Neuron (in vitro differentiated cells): ENCODE results near the gene CTRB1.

Source experiments
- H2AFZ ChIP-seq: one replicate; pipeline ENCODE4 v1.6.1; 2013; ENCODE audit warnings: low read depth, mild to moderate bottlenecking, inconsistent platforms, low read length, moderate library complexity
- H3K27me3 ChIP-seq: one replicate; pipeline ENCODE4 v1.6.1; 2013; ENCODE audit warnings: low read length; ENCODE audit not compliant: insufficient read depth
- H3K36me3 ChIP-seq: one replicate; pipeline ENCODE4 v1.6.1; 2013; ENCODE audit warnings: low read length; ENCODE audit not compliant: insufficient read depth
- H3K4me1 ChIP-seq: one replicate; pipeline ENCODE4 v1.6.1; 2013; ENCODE audit warnings: low read length; ENCODE audit not compliant: insufficient read depth
- H3K4me3 ChIP-seq: 2 replicates; pipeline ENCODE4 v1.5.1; 2013; ENCODE audit warnings: mild to moderate bottlenecking, low read length, moderate library complexity
- H3K9me3 ChIP-seq: one replicate; pipeline ENCODE4 v1.6.1; 2013; ENCODE audit warnings: low read length

The CTRB1 gene

DNA sequence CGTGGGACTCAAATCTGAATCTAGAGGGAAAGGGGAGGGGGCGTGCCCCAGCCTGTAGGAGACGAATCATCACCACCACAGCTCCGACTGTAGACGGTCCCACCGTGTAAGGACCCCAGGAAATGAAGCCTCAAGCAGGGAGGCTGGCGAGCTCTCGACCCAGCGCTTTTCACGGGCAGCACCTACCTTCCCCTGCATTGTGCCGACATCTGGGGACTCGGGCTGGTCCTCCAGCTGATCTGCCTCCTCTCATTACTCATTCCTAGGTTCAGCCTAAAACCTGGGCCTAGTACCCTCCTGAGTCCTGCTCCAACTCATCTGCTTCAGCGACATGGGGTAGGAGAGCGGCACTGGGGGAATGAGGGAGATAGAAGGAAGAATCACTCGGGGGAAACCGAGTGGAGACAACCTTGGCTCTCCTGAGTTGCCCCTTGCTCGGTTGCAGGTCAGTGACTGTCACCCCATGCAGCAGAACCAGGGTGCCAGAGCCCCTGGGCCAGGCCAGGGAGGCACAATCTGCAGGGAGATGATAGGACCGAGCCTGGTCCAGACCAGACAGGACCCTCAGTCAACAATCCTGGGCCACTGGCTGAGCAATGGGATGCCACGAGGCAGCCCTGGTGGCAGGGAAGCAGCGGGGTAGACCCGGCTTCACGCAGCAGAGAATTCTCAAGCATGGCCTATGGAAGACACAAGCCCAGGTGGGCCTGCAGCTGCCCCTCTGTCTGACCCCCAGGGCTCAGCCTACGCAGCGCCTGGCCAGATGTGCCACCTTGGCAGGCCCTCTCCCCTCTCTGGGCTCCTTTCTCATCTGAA, 33.5 kb downstream of the CTRB1 start:
- H3K36me3 ChIP-seq, result no peaks in the 10 kb centered on the region
- H3K27me3 ChIP-seq, result no peaks in the 10 kb centered on the region
- no peak overlapping the region for H2AFZ ChIP-seq
- H3K4me3 ChIP-seq, result peak overlapping the region; percentile 39
- H3K9me3 ChIP-seq, result no peaks in the 10 kb centered on the region
- H3K4me1 ChIP-seq, result peaks cover 73% of the 10 kb centered on the region

DNA sequence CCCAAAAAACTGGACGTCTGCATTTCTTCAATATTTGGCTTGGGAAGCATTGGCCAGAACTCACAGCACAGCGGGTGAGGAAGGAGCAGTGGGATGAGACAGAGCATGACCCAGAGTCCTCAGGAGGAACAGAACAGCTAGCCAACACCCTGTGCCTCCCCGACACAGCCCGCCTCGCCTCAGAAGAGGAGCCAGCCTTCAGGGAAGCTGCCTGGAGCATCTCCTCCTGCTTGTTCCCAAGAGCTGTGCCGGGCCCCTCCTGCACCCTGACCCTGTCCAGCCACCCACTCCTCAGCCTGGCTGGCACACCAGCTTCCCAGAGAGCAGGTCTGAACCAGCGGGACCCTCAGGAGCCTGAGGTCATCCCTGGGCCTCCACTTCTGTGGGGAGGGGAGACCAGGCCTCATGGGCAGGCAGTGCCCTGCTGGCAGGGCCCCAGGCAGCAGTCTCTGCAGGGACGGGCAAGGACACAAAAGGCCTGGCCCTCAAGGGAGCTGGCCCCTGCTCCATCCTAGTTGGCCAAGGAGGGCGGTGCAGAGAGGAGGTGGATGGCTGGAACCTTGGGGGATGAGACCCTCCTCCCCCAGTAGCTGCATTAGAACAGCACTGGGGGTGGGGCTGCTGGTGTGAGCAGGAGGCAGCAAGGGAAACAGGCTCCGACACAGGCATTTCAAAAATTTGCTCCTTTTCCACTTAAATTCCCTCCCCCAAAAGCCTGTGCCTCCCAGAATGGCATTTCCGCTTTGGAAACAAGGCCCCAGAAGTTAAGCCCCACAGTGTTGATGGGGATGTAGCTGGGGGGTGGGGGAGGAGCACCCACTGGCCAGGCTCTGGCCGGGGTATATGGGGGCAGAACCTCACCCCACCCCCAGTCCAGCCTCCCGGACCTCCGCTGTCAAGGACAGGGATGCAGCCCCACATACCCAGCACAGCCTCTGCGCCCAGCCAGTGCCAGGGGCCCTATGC, 34.4 kb downstream of the CTRB1 start:
- Histone ChIP-seq H3K36me3 (no peaks in the 10 kb centered on the region), H3K4me3 (no peak overlapping the region), H2AFZ (no peak overlapping the region)

GRCh38 chr16:75254359-75254837, 35.6 kb downstream of the CTRB1 start:
- H3K9me3 ChIP-seq, result no peaks in the 10 kb centered on the region
- H3K27me3 ChIP-seq, result no peaks in the 10 kb centered on the region
- H2AFZ ChIP-seq, result no peak overlapping the region
- H3K36me3 ChIP-seq, result no peaks in the 10 kb centered on the region
- H3K4me1 ChIP-seq, result peaks cover 81% of the 10 kb centered on the region
- no peak overlapping the region for H3K4me3 ChIP-seq

More for the DNA sequence above, 34.4 kb downstream of the CTRB1 start:
- Histone ChIP-seq H3K4me1 (peaks cover 82% of the 10 kb centered on the region), H3K27me3 (no peaks in the 10 kb centered on the region), H3K9me3 (no peaks in the 10 kb centered on the region)

GRCh38 chr16:75256059-75256571, 37.3 kb downstream of the CTRB1 start:
- H3K27me3 ChIP-seq, result no peaks in the 10 kb centered on the region
- no peak overlapping the region for H2AFZ ChIP-seq
- H3K36me3 ChIP-seq, result no peaks in the 10 kb centered on the region
- no peak overlapping the region for H3K4me3 ChIP-seq
- H3K4me1 ChIP-seq, result peaks cover 72% of the 10 kb centered on the region
- H3K9me3 ChIP-seq, result no peaks in the 10 kb centered on the region

GRCh38 chr16:75256696-75257343, 38.0 kb downstream of the CTRB1 start:
- Histone ChIP-seq H3K4me1 (peaks cover 78% of the 10 kb centered on the region), H3K9me3 (no peaks in the 10 kb centered on the region), H3K27me3 (no peaks in the 10 kb centered on the region), H2AFZ (no peak overlapping the region), H3K4me3 (no peak overlapping the region), H3K36me3 (no peaks in the 10 kb centered on the region)

DNA sequence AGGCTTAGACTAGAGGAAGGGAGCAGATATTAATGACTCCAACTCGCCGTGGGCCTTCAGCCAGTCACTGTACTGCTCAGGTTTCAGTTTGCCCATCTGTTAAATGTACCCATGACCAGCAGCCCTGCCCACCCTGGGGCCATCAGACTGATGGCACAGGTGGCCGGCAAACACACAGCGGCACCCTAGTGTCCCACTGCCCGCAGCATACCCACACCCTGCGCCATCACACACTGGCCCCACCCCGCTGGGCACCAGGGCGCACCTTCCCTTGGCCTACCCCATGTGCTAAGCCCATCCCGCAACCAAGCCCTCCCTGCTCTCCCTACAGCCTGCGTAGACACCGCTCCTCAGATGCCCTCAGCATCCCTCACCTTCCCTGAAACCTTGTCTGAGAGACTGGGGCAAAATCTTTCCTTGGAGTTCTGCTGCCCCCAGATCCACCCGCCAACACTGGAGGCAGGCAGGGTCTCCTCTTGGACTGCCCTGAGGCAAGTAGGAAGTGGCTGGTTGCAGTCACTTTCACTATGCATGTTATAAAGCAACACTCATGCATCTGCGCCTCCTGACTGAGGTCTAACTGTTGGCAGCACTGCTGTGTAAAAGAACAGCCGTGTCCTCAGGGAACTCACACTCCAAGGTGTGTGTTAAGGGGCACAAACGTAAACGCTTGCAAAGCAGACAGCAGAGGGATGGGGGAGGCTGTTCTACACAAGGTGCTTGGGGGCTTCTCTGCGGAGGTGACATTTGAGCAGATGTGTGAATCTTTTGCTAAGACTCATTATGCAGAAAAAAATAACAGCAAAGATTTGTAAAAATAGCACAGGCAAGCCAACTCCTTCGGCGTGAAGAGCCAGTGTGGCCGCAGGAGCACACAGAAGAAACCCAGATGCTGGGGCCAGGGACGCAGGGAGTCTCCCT, 39.4 kb downstream of the CTRB1 start:
- H3K36me3 ChIP-seq, result peaks cover 5% of the 10 kb centered on the region
- H3K9me3 ChIP-seq, result no peaks in the 10 kb centered on the region
- peaks cover 76% of the 10 kb centered on the region for H3K4me1 ChIP-seq
- no peaks in the 10 kb centered on the region for H3K27me3 ChIP-seq
- H3K4me3 ChIP-seq, result no peak overlapping the region
- no peak overlapping the region for H2AFZ ChIP-seq

DNA sequence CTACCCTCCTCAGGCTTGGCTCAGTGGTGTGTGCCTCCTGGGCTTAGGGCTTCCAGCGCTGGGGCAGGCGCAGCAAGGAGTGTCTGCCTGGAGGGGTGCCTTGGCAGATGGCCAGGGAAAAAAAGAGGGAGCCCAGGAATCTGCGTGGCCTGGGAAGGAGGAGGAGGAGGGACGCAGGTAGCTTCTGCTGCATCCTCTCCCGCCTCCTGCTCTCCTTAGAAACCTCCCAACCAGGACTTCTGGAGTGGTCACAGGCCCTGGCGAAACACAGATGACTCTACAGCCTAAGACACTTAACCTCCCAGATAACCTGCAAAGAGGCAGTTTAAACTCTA, 40.0 kb downstream of the CTRB1 start:
- no peaks in the 10 kb centered on the region for H3K27me3 ChIP-seq
- H3K4me3 ChIP-seq, result no peak overlapping the region
- H3K4me1 ChIP-seq, result peaks cover 76% of the 10 kb centered on the region
- no peak overlapping the region for H2AFZ ChIP-seq
- no peaks in the 10 kb centered on the region for H3K9me3 ChIP-seq
- peaks cover 10% of the 10 kb centered on the region for H3K36me3 ChIP-seq

DNA sequence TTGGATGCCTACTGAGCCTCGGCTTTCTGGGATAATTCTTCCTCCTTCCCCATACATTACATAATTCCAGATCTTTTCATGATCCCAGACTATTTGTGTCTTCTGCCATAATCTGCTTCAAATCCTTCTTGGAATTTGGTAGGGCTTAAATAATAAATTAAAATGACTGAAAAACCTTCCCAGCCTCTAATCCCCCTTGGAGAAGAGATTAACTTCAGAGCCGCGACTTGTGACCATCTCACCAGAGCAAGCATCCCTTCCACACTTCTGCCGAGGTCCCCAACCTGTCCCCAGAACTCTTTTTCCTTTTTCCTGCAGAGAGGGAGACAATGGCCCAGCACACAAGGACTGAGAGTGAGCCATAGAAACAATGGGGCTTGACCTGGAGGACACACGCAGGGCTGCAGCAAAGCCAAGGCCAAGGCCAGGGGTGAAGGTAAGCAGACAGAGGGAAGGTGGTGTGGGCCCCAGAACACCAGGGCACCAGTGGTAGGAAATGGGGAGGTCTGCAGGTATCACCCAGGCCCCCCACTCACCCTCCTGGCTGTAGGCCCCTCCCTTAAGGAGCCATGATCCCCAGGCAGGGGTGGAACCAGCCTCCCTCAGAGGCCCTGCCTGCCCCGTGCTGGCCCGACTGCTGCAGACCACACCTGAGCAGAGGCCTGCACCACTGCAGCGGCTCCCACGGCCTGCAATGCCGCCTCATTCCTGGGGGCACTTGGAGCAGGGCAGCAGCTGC, 42.2 kb downstream of the CTRB1 start:
- Histone ChIP-seq H3K4me1 (peaks cover 72% of the 10 kb centered on the region), H3K27me3 (no peaks in the 10 kb centered on the region), H3K36me3 (peaks cover 15% of the 10 kb centered on the region), H2AFZ (no peak overlapping the region), H3K9me3 (no peaks in the 10 kb centered on the region), H3K4me3 (no peak overlapping the region)

DNA sequence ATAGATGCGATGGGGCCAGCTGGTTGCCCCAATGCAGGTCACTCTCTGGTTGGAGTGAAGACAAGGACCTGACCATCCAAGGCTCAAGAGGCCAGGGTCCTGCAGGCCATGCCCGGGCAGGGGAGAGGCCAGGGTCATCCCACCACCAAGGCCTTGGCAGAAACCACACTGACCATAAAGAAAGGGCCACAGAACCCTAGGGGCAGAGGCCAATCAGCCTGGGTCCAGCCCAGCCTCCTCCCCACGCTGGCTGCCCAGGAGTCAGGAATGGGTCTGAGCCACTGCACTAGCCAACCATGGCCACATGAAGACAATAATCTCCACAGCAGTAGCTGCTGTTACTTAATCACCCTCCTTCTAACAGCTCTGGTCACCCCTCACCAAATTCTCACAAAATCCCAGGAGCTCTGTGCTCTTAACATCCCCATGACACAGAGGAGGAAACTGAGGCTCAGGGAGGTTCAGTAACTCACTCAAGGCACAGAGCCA, 42.8 kb downstream of the CTRB1 start:
- Histone ChIP-seq H3K4me3 (no peak overlapping the region), H3K27me3 (no peaks in the 10 kb centered on the region), H2AFZ (no peak overlapping the region), H3K4me1 (peaks cover 72% of the 10 kb centered on the region), H3K36me3 (peaks cover 15% of the 10 kb centered on the region), H3K9me3 (no peaks in the 10 kb centered on the region)

GRCh38 chr16:75262104-75262799, 43.5 kb downstream of the CTRB1 start:
- Histone ChIP-seq H2AFZ (no peak overlapping the region), H3K36me3 (peaks cover 15% of the 10 kb centered on the region), H3K27me3 (no peaks in the 10 kb centered on the region), H3K9me3 (no peaks in the 10 kb centered on the region), H3K4me3 (no peak overlapping the region), H3K4me1 (peaks cover 67% of the 10 kb centered on the region)

DNA sequence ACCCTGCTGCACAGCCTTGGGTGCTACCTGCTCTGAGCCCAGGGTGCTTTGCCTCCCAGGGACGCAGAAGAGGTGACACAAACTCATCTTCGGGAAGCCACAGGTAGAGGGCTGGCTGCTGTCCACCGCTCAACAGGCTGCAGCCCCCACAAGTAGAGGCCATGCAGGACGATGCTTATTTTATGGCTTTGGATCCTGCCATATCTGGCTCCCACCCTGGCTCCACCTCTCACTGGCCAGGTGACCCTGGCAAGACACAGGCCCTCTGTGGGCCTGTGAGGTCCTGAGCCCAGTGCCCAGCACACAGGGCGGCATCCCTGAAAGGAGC, 44.0 kb downstream of the CTRB1 start:
- Histone ChIP-seq H3K4me3 (no peak overlapping the region), H2AFZ (no peak overlapping the region), H3K4me1 (peaks cover 62% of the 10 kb centered on the region), H3K27me3 (no peaks in the 10 kb centered on the region), H3K36me3 (peaks cover 15% of the 10 kb centered on the region), H3K9me3 (no peaks in the 10 kb centered on the region)
